ENCODE results near the gene GC. TPM values are rescaled to one million over a fixed set of nuclear protein-coding genes. Genes with fewer than 3 reads are reported as not detected.

GC gene
- total RNA-seq, 1 experiment from 2014 or later = not detected

DNA sequence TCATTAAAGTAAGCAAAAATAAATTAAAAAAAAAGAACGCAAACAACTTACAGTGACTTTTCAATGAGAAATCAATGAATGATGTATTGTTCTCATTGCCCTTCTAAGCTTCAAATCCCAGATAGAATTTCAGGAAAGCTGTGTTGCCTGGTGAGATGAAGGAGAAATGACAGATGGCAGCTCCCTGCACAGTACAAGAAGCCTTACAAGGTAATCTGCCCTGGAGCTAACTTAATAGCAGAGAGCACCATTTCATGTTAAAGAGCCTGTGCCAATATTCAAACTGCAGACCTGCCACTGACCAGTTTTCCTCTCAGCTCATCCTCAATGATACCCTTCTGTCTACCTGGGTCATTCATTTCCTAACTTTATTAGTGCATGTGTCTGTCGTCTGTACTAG, 54.0 kb downstream of the GC start:
- Histone ChIP-seq H2AK5ac (ENCODE audit: insufficient read length, low read length) (no peak overlapping the region), H4K5ac (ENCODE audit: insufficient read length, low read depth, low read length) (no peak overlapping the region), H4K8ac (replicated peaks; ENCODE audit: insufficient read length, low read depth, low read length) (no peak overlapping the region), H3K4me1 (ENCODE audit: insufficient read depth, low read length) (no peaks in the 10 kb centered on the region), H2BK20ac (ENCODE audit: low read depth, low read length, poor library complexity, severe bottlenecking) (no peak overlapping the region), H3K27ac (ENCODE audit: insufficient read length, low read depth, low read length) (no peak overlapping the region), H3K23ac (ENCODE audit: insufficient read length, low read depth, low read length) (no peak overlapping the region), H3K56ac (ENCODE audit: insufficient read length, low read depth, low read length) (no peak overlapping the region), H2BK12ac (ENCODE audit: insufficient read length, low read depth, low read length) (no peak overlapping the region), H3T11ph (ENCODE audit: low read length) (no peak overlapping the region), H3K14ac (ENCODE audit: insufficient read depth, low read length) (no peak overlapping the region), H4K20me1 (ENCODE audit: control insufficient read depth, insufficient read depth, insufficient read length) (no peaks in the 10 kb centered on the region), H2AFZ (ENCODE audit: low read length) (no peak overlapping the region), H3K27me3 (ENCODE audit: insufficient read depth, low read length) (no peaks in the 10 kb centered on the region), H3K23me2 (ENCODE audit: insufficient read length, low read depth, low read length, poor library complexity, severe bottlenecking) (no peaks in the 10 kb centered on the region), H4K91ac (ENCODE audit: insufficient read length, low read depth, low read length) (no peak overlapping the region), H3K4me2 (ENCODE audit: insufficient read depth, insufficient read length, low read length) (no peak overlapping the region), H3K18ac (ENCODE audit: insufficient read length, low read depth, low read length) (no peak overlapping the region), H3K4ac (ENCODE audit: low read depth, low read length) (no peak overlapping the region), H2BK5ac (ENCODE audit: insufficient read length, low read length) (no peak overlapping the region), H3K79me2 (ENCODE audit: insufficient read depth, low read length) (no peaks in the 10 kb centered on the region), H2BK15ac (ENCODE audit: low read depth, low read length) (no peak overlapping the region), H3K79me1 (ENCODE audit: insufficient read depth, low read depth, low read length, poor library complexity, severe bottlenecking) (no peaks in the 10 kb centered on the region), H2BK120ac (ENCODE audit: low read depth, low read length, poor library complexity, severe bottlenecking) (no peak overlapping the region), H3K9me3 (ENCODE audit: control insufficient read depth, low read depth, low read length) (no peaks in the 10 kb centered on the region), H3K9ac (ENCODE audit: extremely low read depth, insufficient read length, low read length) (no peak overlapping the region)
- no peak overlapping the region for H3K27ac Mint-ChIP-seq
- no peaks in the 10 kb centered on the region; a peak in 1 of 4 replicates for H3K4me1 Mint-ChIP-seq
- no peak overlapping the region for H3K4me3 Mint-ChIP-seq
- TF ChIP-seq, protein P1, sequence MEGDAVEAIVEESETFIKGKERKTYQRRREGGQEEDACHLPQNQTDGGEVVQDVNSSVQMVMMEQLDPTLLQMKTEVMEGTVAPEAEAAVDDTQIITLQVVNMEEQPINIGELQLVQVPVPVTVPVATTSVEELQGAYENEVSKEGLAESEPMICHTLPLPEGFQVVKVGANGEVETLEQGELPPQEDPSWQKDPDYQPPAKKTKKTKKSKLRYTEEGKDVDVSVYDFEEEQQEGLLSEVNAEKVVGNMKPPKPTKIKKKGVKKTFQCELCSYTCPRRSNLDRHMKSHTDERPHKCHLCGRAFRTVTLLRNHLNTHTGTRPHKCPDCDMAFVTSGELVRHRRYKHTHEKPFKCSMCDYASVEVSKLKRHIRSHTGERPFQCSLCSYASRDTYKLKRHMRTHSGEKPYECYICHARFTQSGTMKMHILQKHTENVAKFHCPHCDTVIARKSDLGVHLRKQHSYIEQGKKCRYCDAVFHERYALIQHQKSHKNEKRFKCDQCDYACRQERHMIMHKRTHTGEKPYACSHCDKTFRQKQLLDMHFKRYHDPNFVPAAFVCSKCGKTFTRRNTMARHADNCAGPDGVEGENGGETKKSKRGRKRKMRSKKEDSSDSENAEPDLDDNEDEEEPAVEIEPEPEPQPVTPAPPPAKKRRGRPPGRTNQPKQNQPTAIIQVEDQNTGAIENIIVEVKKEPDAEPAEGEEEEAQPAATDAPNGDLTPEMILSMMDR (conservative IDR thresholded peaks at IDR 0.05) = no peak
- DNase-seq = no peak
- no CpG with 5 or more reads among the region's 2 CpGs for WGBS (ENCODE audit: extremely low coverage, insufficient read length, low lambda C conversion rate)
- H3K27me3 Mint-ChIP-seq (ENCODE audit: low read depth) = no peaks in the 10 kb centered on the region
- peaks cover 8 to 21% (median 17%) of the 10 kb centered on the region in 3 experiments; a peak in 6 of 7 replicates for H3K36me3 Mint-ChIP-seq (ENCODE audit: insufficient read depth in 1 of 3, low read depth in 3 of 3)
- H3K9me3 Mint-ChIP-seq = peaks cover 5 to 18% of the 10 kb centered on the region in 2 experiments; a peak in 4 of 5 replicates
